Endodermal cell (in vitro differentiated cells): ENCODE data around the gene KANSL1L. TPM values are rescaled to one million over a fixed set of nuclear protein-coding genes. Genes with fewer than 3 reads are reported as not detected.
A peak's percentile ranks its signal among the peaks of the same experiment; 100 is the strongest.

ENCODE experiments used
- DNase-seq: peaks from one replicate; pipeline ENCODE4 v3.0.0-alpha.2; 2017
- H3K27ac ChIP-seq: 2 replicates; pipeline ENCODE4 v1.5.1; 2013; ENCODE audit warnings: mild to moderate bottlenecking, low read depth, low read length, moderate library complexity
- H3K27me3 ChIP-seq: 2 replicates; pipeline ENCODE4 v1.6.1; 2013; ENCODE audit warnings: mild to moderate bottlenecking, low read length, moderate library complexity; ENCODE audit not compliant: insufficient read depth, control insufficient read depth, poor library complexity, severe bottlenecking
- H3K36me3 ChIP-seq: 2 replicates; pipeline ENCODE4 v1.7.0; 2013; ENCODE audit warnings: mild to moderate bottlenecking, low read length, moderate library complexity; ENCODE audit not compliant: control insufficient read depth, insufficient read depth
- H3K4me1 ChIP-seq: one replicate; pipeline ENCODE4 v1.7.0; 2013; ENCODE audit warnings: low read length; ENCODE audit not compliant: control insufficient read depth, insufficient read depth
- H3K4me3 ChIP-seq: 2 replicates; pipeline ENCODE4 v1.5.1; 2013; ENCODE audit warnings: mild to moderate bottlenecking, low read length, moderate library complexity
- H3K9ac ChIP-seq: 2 replicates; pipeline ENCODE4 v1.6.1; 2013; ENCODE audit warnings: mild to moderate bottlenecking, low read length, moderate library complexity; ENCODE audit not compliant: poor library complexity, severe bottlenecking; ENCODE audit errors: extremely low read depth
- H3K9me3 ChIP-seq: 2 replicates; pipeline ENCODE4 v1.6.1; 2013; ENCODE audit warnings: mild to moderate bottlenecking, low read length, moderate library complexity; ENCODE audit not compliant: control insufficient read depth
- H3K27ac Mint-ChIP-seq: 2 replicates; pipeline ENCODE4 v1.8.0; 2020; ENCODE audit warnings: mixed read lengths
- H3K27me3 Mint-ChIP-seq: 2 replicates; pipeline ENCODE4 v1.8.0; 2021; ENCODE audit warnings: mild to moderate bottlenecking, mixed read lengths; ENCODE audit not compliant: insufficient read depth
- H3K36me3 Mint-ChIP-seq: 2 replicates; pipeline ENCODE4 v1.8.0; 2020; ENCODE audit warnings: low read depth, mixed read lengths
- H3K4me1 Mint-ChIP-seq: 2 replicates; pipeline ENCODE4 v1.8.0; 2020; ENCODE audit warnings: mixed read lengths
- H3K4me3 Mint-ChIP-seq: 2 replicates; pipeline ENCODE4 v1.8.0; 2020; ENCODE audit warnings: mild to moderate bottlenecking, moderate library complexity, mixed read lengths
- H3K9me3 Mint-ChIP-seq: 2 replicates; pipeline ENCODE4 v1.8.0; 2020; ENCODE audit warnings: mild to moderate bottlenecking, mixed read lengths
- WGBS, 2 experiments: methylation state at CpG; one replicate each; pipeline versions ENCODE4 v1.1.5 to v1.1.7; 2013; ENCODE audit warnings: missing lambda C conversion rate in 2 of 2, mixed read lengths in 1 of 2; ENCODE audit not compliant: insufficient coverage in 1 of 2, insufficient read length in 1 of 2; 5-methylcytosine and 5-hydroxymethylcytosine counted together
- total RNA-seq, 2 donors: library from RNA; stranded (reverse); fragmentation: NEBNext Ultra II Directional in 1 of 2; extraction: Animal tissue kit (Norgen Biotek cat#: 25700) in 1 of 2; gene quantifications; 2 replicates in 1 of 2; 3 replicates in 1 of 2; pipeline ENCODE4 v1.2.1, GENCODE V29; 2021
- TF ChIP-seq, protein P1 (sequence below): fragments of 200-600 bp; sonication (generic); conservative IDR thresholded peaks from 2 replicates; pipeline ENCODE4 v1.5.0; 2021; ENCODE audit warnings: antibody characterized with exemption, mild to moderate bottlenecking

KANSL1L gene
- total RNA-seq, 2 donors from 2014 or later: 26.6 to 31.3 TPM

DNA sequence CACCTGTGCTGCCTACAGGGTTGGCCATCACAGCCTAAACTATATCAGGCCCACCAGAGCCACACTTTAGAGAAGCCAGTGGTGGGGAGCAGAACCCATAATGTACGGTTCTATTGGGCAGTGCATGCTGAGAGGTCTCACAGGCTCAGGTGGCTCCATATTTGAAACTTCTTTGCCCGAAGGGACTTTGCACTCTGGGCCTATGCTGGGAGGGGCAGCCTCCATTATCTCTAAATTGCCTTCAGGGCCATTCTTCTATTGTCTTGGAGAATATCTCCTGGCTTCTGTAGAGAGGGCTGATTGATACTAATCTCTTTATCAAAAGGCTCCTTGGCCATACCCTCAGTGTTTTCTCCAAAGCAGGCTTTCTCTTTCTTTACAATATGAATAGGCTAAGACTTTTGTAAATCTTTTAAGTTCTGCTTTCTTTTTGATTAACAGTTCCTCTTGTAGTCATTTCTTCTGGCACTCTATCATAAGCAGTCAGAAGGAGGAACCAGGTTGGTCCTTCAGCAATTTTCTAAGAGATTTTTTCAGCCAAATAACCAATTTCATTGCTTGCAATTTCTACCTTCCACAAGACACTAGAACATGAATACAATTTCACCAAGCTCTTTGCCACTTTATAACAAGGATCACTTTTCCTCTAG, 124.2 kb downstream of the KANSL1L start:
- Mint-ChIP-seq H3K27ac (no peak overlapping the region), H3K4me1 (peaks cover 6% of the 10 kb centered on the region), H3K9me3 (peaks cover 17% of the 10 kb centered on the region), H3K4me3 (no peak overlapping the region), H3K27me3 (no peaks in the 10 kb centered on the region), H3K36me3 (peaks cover 44% of the 10 kb centered on the region)
- Histone ChIP-seq H3K27ac (no peak overlapping the region), H3K9ac (no peak overlapping the region), H3K9me3 (peaks cover 20% of the 10 kb centered on the region), H3K27me3 (no peaks in the 10 kb centered on the region), H3K4me1 (peaks cover 4% of the 10 kb centered on the region), H3K4me3 (peak overlapping the region; percentile 48), H3K36me3 (peaks cover 22% of the 10 kb centered on the region)
- DNase-seq: no peak
- WGBS, 2 experiments: 84 to 90% methylated on average over 2 of the region's 2 CpGs
- TF ChIP-seq, protein P1, sequence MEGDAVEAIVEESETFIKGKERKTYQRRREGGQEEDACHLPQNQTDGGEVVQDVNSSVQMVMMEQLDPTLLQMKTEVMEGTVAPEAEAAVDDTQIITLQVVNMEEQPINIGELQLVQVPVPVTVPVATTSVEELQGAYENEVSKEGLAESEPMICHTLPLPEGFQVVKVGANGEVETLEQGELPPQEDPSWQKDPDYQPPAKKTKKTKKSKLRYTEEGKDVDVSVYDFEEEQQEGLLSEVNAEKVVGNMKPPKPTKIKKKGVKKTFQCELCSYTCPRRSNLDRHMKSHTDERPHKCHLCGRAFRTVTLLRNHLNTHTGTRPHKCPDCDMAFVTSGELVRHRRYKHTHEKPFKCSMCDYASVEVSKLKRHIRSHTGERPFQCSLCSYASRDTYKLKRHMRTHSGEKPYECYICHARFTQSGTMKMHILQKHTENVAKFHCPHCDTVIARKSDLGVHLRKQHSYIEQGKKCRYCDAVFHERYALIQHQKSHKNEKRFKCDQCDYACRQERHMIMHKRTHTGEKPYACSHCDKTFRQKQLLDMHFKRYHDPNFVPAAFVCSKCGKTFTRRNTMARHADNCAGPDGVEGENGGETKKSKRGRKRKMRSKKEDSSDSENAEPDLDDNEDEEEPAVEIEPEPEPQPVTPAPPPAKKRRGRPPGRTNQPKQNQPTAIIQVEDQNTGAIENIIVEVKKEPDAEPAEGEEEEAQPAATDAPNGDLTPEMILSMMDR: no peak

DNA sequence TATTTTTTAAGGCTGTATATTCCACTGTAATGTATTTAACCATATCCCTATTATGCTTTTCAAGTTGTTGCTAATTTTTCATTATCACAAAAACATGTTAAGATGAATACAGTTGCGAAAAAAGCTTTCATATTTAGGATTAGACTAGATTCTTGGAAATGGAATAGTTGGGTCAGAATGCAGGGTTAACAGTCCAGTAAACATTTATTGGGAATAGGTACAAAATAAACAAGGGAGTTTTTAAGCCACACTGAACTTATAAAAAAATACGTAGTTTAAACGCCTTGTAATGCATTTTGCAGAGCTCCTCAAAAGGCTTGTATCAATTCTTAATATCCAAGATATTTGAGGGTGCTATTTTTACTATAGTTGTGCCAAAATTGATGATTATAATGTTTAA, 133.1 kb downstream of the KANSL1L start:
- Mint-ChIP-seq H3K9me3 (peaks cover 3% of the 10 kb centered on the region), H3K4me3 (no peak overlapping the region), H3K4me1 (no peaks in the 10 kb centered on the region), H3K27ac (no peak overlapping the region), H3K36me3 (peaks cover 20% of the 10 kb centered on the region), H3K27me3 (no peaks in the 10 kb centered on the region)
- DNase-seq: no peak
- no peaks in the 10 kb centered on the region for H3K27me3 ChIP-seq
- H3K4me3 ChIP-seq: no peak overlapping the region
- no peaks in the 10 kb centered on the region for H3K9me3 ChIP-seq
- WGBS, 2 experiments: 95 to 100% methylated on average over 2 to 3 of the region's 3 CpGs
- no peak overlapping the region for H3K27ac ChIP-seq
- H3K36me3 ChIP-seq: peaks cover 4% of the 10 kb centered on the region
- TF ChIP-seq, protein P1: no peak
- H3K4me1 ChIP-seq: no peaks in the 10 kb centered on the region
- no peak overlapping the region for H3K9ac ChIP-seq

- H3K9ac ChIP-seq: no peak overlapping the region
- H3K27ac ChIP-seq: no peak overlapping the region
- H3K27me3 Mint-ChIP-seq: no peaks in the 10 kb centered on the region
- H3K36me3 Mint-ChIP-seq: peaks cover 21% of the 10 kb centered on the region
- no peak overlapping the region for H3K27ac Mint-ChIP-seq
- 91 to 95% methylated on average over 3 to 4 of the region's 4 CpGs for WGBS, 2 experiments
- DNase-seq: no peak
- H3K4me1 ChIP-seq: no peaks in the 10 kb centered on the region
- H3K36me3 ChIP-seq: no peaks in the 10 kb centered on the region
- H3K4me3 Mint-ChIP-seq: no peak overlapping the region
- peaks cover 4% of the 10 kb centered on the region for H3K9me3 Mint-ChIP-seq
- H3K27me3 ChIP-seq: no peaks in the 10 kb centered on the region
- H3K4me3 ChIP-seq: no peak overlapping the region
- H3K4me1 Mint-ChIP-seq: no peaks in the 10 kb centered on the region
- TF ChIP-seq, protein P1: no peak
- no peaks in the 10 kb centered on the region for H3K9me3 ChIP-seq
Measured at GRCh38 chr2:210035679-210036078, 135.5 kb downstream of the KANSL1L start.
